Activated CD4-positive, alpha-beta T cell treated with anti-CD3 and anti-CD28 coated beads, Interleukin-2, amount 50 U/mL, for 48 hours (primary cell): ENCODE results near the gene C1orf94.

Experiments
- DNase-seq, 2 experiments: peaks; one replicate each; pipeline ENCODE4 v3.0.0-alpha.2; 2020

The C1orf94 gene

GRCh38 chr1:34263406-34263805, 86.7 kb downstream of the C1orf94 start:
- DNase-seq = no peak

- no peak for DNase-seq
These were observed 88.7 kb downstream of the C1orf94 start for GRCh38 chr1:34265396-34265795.

- DNase-seq = no peak
These were observed 89.6 kb downstream of the C1orf94 start for GRCh38 chr1:34266127-34266951.

GRCh38 chr1:34267326-34267725, 90.6 kb downstream of the C1orf94 start:
- DNase-seq = no peak

GRCh38 chr1:34268311-34268954, 91.7 kb downstream of the C1orf94 start:
- no peak for DNase-seq
